Chondrocyte (in vitro differentiated cells): ENCODE data around the gene MTOR. TPM values are rescaled to one million over a fixed set of nuclear protein-coding genes. Genes with fewer than 3 reads are reported as not detected.

Experiments
- DNase-seq: peaks from one replicate; pipeline ENCODE4 v3.0.0; 2021; ENCODE audit warnings: mixed read lengths, low spot score
- H3K27ac Mint-ChIP-seq: one replicate; pipeline ENCODE4 v1.8.0; 2021; ENCODE audit warnings: mild to moderate bottlenecking, moderate library complexity, mixed read lengths; ENCODE audit not compliant: unreplicated experiment
- H3K27me3 Mint-ChIP-seq: 2 replicates; pipeline ENCODE4 v1.8.0; 2021; ENCODE audit warnings: low read depth, mixed read lengths
- H3K36me3 Mint-ChIP-seq: 2 replicates; pipeline ENCODE4 v1.8.0; 2021; ENCODE audit warnings: low read depth, mixed read lengths
- H3K4me1 Mint-ChIP-seq: 2 replicates; pipeline ENCODE4 v1.8.0; 2021; ENCODE audit warnings: low read depth, mild to moderate bottlenecking, mixed read lengths
- H3K4me3 Mint-ChIP-seq: one replicate; pipeline ENCODE4 v1.8.0; 2021; ENCODE audit warnings: mild to moderate bottlenecking, moderate library complexity, mixed read lengths; ENCODE audit not compliant: unreplicated experiment
- H3K9me3 Mint-ChIP-seq: 2 replicates; pipeline ENCODE4 v1.8.0; 2021; ENCODE audit warnings: low read depth, mixed read lengths
- total RNA-seq: library from RNA; stranded (reverse); gene quantifications from 3 replicates; pipeline ENCODE4 v1.2.1, GENCODE V29; 2021
- TF ChIP-seq, protein P1 (sequence below): fragments of 200-600 bp; sonication (generic); IDR thresholded peaks from 2 replicates; pipeline ENCODE4 v1.5.0; 2021; ENCODE audit warnings: antibody characterized with exemption, mild to moderate bottlenecking, moderate library complexity

MTOR gene
- total RNA-seq, 1 donor from 2014 or later = 36.9 TPM

GRCh38 chr1:11211925-11212587 lies 50.3 kb downstream of the MTOR start:
- peaks cover 51% of the 10 kb centered on the region for H3K36me3 Mint-ChIP-seq
- H3K9me3 Mint-ChIP-seq = no peaks in the 10 kb centered on the region
- no peaks in the 10 kb centered on the region for H3K27me3 Mint-ChIP-seq
- no peak overlapping the region for H3K4me3 Mint-ChIP-seq
- H3K27ac Mint-ChIP-seq = no peak overlapping the region
- DNase-seq = no peak
- TF ChIP-seq, protein P1, sequence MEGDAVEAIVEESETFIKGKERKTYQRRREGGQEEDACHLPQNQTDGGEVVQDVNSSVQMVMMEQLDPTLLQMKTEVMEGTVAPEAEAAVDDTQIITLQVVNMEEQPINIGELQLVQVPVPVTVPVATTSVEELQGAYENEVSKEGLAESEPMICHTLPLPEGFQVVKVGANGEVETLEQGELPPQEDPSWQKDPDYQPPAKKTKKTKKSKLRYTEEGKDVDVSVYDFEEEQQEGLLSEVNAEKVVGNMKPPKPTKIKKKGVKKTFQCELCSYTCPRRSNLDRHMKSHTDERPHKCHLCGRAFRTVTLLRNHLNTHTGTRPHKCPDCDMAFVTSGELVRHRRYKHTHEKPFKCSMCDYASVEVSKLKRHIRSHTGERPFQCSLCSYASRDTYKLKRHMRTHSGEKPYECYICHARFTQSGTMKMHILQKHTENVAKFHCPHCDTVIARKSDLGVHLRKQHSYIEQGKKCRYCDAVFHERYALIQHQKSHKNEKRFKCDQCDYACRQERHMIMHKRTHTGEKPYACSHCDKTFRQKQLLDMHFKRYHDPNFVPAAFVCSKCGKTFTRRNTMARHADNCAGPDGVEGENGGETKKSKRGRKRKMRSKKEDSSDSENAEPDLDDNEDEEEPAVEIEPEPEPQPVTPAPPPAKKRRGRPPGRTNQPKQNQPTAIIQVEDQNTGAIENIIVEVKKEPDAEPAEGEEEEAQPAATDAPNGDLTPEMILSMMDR = no peak
- H3K4me1 Mint-ChIP-seq = no peaks in the 10 kb centered on the region

DNA sequence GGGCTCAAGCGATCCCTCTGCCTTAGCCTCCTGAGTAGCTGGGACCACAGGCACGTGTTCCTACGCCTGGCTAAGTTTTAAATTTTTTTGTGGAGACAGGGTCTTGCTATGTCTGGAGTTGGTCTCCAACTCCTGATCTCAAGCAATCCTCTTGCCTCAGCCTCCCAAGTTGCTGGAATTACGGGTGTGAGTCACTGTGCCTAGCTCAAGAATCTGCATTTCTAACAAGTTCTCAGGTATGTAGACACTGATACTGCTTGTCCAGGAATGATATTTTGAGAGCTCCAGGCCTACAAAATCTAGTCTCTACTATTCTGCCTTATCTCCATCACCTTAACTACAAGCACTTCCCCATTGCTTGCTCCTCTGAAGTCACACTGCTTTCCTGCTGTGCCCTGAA lies 50.9 kb downstream of the MTOR start:
- peaks cover 54% of the 10 kb centered on the region for H3K36me3 Mint-ChIP-seq
- no peak overlapping the region for H3K27ac Mint-ChIP-seq
- no peaks in the 10 kb centered on the region for H3K4me1 Mint-ChIP-seq

GRCh38 chr1:11207898-11208611 lies 54.3 kb downstream of the MTOR start:
- no peaks in the 10 kb centered on the region for H3K9me3 Mint-ChIP-seq
- DNase-seq = no peak
- H3K27ac Mint-ChIP-seq = peak overlapping the region; percentile 1
- H3K4me1 Mint-ChIP-seq = no peaks in the 10 kb centered on the region
- no peak overlapping the region for H3K4me3 Mint-ChIP-seq
- TF ChIP-seq, protein P1 = no peak
- H3K36me3 Mint-ChIP-seq = peaks cover 42% of the 10 kb centered on the region
- H3K27me3 Mint-ChIP-seq = no peaks in the 10 kb centered on the region

More for the DNA sequence above, 50.9 kb downstream of the MTOR start:
- H3K27me3 Mint-ChIP-seq = no peaks in the 10 kb centered on the region
- TF ChIP-seq, protein P1 = no peak
- no peak overlapping the region for H3K4me3 Mint-ChIP-seq
- no peak for DNase-seq
- no peaks in the 10 kb centered on the region for H3K9me3 Mint-ChIP-seq

DNA sequence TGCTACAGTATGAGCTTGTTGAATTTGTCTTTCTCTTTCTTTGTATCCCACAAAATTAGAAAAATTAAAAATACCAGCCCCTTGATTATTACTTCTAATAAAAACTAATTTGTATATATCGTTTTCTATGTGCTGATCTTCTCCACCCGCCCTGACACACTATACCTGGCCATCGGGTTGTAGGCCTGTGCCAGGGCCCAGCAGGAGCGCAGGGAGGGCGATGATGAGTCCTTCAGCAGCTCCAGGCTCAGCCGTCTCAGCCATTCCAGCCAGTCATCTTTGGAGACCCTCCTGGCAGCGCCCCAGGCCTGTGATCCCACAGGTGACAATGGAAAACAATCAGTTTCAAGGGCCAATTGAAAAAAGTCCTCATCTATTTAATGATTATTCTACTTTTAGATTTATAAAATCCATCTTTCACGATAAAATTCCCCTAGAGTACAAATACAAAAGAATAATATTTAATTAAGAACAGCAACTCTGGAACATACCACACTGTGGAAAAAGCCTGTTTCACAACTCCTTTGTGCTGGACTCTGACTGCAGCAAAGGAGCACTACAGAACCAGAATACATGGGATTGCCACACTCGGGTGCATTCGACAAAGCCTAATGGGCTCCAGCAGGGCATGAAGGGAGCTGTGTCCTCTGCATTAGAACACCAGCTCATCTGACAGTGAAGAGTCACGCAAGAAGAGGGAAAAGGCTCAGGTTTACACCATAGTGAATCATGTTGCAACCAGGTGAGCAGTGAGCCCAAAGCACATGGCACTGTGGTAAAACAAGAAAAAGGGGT lies 57.8 kb downstream of the MTOR start:
- H3K27ac Mint-ChIP-seq = no peak overlapping the region
- no peaks in the 10 kb centered on the region for H3K27me3 Mint-ChIP-seq
- H3K9me3 Mint-ChIP-seq = no peaks in the 10 kb centered on the region
- peaks cover 26% of the 10 kb centered on the region for H3K36me3 Mint-ChIP-seq
- DNase-seq = no peak
- H3K4me3 Mint-ChIP-seq = no peak overlapping the region
- TF ChIP-seq, protein P1 = no peak
- H3K4me1 Mint-ChIP-seq = no peaks in the 10 kb centered on the region
